ENCODE data around the gene ARID4B.
"Not testable (repeated sequence)": the region's sequence is repeated elsewhere in the genome, so short reads cannot be mapped to it uniquely, and the experiment has no call there.

Gene ARID4B

GRCh38 chr1:235259133-235259778, 68.7 kb downstream of the ARID4B start:
- H3K4me3 ChIP-seq (ENCODE audit: low read depth, low read length): no peak overlapping the region
- no peak for DNase-seq (ENCODE audit: low read depth)
- TF ChIP-seq CTCF (conservative IDR thresholded peaks at IDR 0.05; ENCODE audit: low read depth, low read length): no peak

GRCh38 chr1:235258068-235258467, 69.9 kb downstream of the ARID4B start:
- not testable (repeated sequence) for H3K4me3 ChIP-seq (ENCODE audit: low read depth, low read length); DNase-seq (ENCODE audit: low read depth)

GRCh38 chr1:235254721-235255120, 73.3 kb downstream of the ARID4B start:
- TF ChIP-seq CTCF (conservative IDR thresholded peaks at IDR 0.05; ENCODE audit: low read depth, low read length): no peak
- DNase-seq (ENCODE audit: low read depth): no peak
- H3K4me3 ChIP-seq (ENCODE audit: low read depth, low read length): no peak overlapping the region

GRCh38 chr1:235253219-235253962, 74.6 kb downstream of the ARID4B start:
- TF ChIP-seq CTCF (conservative IDR thresholded peaks at IDR 0.05; ENCODE audit: low read depth, low read length): peak; percentile 96
- no peak overlapping the region for H3K4me3 ChIP-seq (ENCODE audit: low read depth, low read length)
- peak; percentile 81 for DNase-seq (ENCODE audit: low read depth)

- no peak for TF ChIP-seq CTCF (conservative IDR thresholded peaks at IDR 0.05; ENCODE audit: low read depth, low read length)
- DNase-seq (ENCODE audit: low read depth): no peak
- no peak overlapping the region for H3K4me3 ChIP-seq (ENCODE audit: low read depth, low read length)
Measured at GRCh38 chr1:235250430-235250829, 77.5 kb downstream of the ARID4B start.

- no peak overlapping the region for H3K4me3 ChIP-seq (ENCODE audit: low read depth, low read length)
- TF ChIP-seq CTCF (conservative IDR thresholded peaks at IDR 0.05; ENCODE audit: low read depth, low read length): no peak
Measured at GRCh38 chr1:235246022-235246948, 81.7 kb downstream of the ARID4B start.

GRCh38 chr1:235244974-235245592, 82.9 kb downstream of the ARID4B start:
- TF ChIP-seq CTCF (conservative IDR thresholded peaks at IDR 0.05; ENCODE audit: low read depth, low read length): no peak
- no peak for DNase-seq (ENCODE audit: low read depth)
- H3K4me3 ChIP-seq (ENCODE audit: low read depth, low read length): no peak overlapping the region

More at GRCh38 chr1:235246022-235246948, 81.7 kb downstream of the ARID4B start:
- no peak for DNase-seq (ENCODE audit: low read depth)
